ENCODE data around the gene HECW1.

- TF ChIP-seq, protein P1, sequence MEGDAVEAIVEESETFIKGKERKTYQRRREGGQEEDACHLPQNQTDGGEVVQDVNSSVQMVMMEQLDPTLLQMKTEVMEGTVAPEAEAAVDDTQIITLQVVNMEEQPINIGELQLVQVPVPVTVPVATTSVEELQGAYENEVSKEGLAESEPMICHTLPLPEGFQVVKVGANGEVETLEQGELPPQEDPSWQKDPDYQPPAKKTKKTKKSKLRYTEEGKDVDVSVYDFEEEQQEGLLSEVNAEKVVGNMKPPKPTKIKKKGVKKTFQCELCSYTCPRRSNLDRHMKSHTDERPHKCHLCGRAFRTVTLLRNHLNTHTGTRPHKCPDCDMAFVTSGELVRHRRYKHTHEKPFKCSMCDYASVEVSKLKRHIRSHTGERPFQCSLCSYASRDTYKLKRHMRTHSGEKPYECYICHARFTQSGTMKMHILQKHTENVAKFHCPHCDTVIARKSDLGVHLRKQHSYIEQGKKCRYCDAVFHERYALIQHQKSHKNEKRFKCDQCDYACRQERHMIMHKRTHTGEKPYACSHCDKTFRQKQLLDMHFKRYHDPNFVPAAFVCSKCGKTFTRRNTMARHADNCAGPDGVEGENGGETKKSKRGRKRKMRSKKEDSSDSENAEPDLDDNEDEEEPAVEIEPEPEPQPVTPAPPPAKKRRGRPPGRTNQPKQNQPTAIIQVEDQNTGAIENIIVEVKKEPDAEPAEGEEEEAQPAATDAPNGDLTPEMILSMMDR (IDR thresholded peaks at IDR 0.05): peak; percentile 31
- no peak for TF ChIP-seq EZH2phosphoT487 (IDR thresholded peaks at IDR 0.05)
These were observed 398.6 kb downstream of the HECW1 start for GRCh38 chr7:43511029-43511428.

Data from neural progenitor cell (in vitro differentiated cells).